Measurements from ENCODE around the gene AKR1C8. TPM values are rescaled to one million over a fixed set of nuclear protein-coding genes. Genes with fewer than 3 reads are reported as not detected.
A peak's percentile ranks its signal among the peaks of the same experiment; 100 is the strongest.

Gene AKR1C8
- total and polyA plus RNA-seq, 9 of the 15 experiments (the other 6 are each of a cell fraction or from before 2014, with no cell fraction given): 0.03 to 0.29 (median 0.08) TPM

GRCh38 chr10:5234106-5234860, 49.3 kb upstream of the AKR1C8 start:
- in situ Hi-C loops (cut with MboI) (no loop called here), intact Hi-C loops (cut with micrococcal nuclease) (no loop called here)
- H3K9ac ChIP-seq (ENCODE audit: insufficient read depth in 1 of 2, low read depth in 2 of 2, low read length in 2 of 2): no peak overlapping the region
- H2AFZ ChIP-seq (ENCODE audit: low read depth, low read length): no peak overlapping the region; the same call in 1 of the 2 replicates
- 10% methylated on average over 6 of the region's 6 CpGs for WGBS (ENCODE audit: insufficient coverage, low coverage, missing lambda C conversion rate)
- no peaks in the 10 kb centered on the region for H3K9me1 ChIP-seq (ENCODE audit: control insufficient read depth, insufficient read depth, low read length)
- no peak overlapping the region for H3K27ac ChIP-seq (ENCODE audit: extremely low read depth, low read depth, low read length)
- H3K27me3 ChIP-seq (ENCODE audit: control insufficient read depth in 2 of 2, insufficient read depth in 2 of 2, low read length in 2 of 2): no peaks in the 10 kb centered on the region
- TF ChIP-seq ZNF592 (IDR thresholded peaks at IDR 0.05) (no peak), CEBPB (tag; IDR thresholded peaks at IDR 0.05) (peak; percentile 93), SPI1 (IDR thresholded peaks at IDR 0.05; ENCODE audit: borderline replicate concordance, low read depth, low read length) (peak; percentile 73; the same call in 1 of the 2 replicates), STAT5B (CRISPR knock-in tag; IDR thresholded peaks at IDR 0.05) (no peak), CEBPG (CRISPR knock-in tag; IDR thresholded peaks at IDR 0.05) (peak; percentile 62), CEBPG (tag; conservative IDR thresholded peaks at IDR 0.05 in 1 of 2, IDR thresholded peaks at IDR 0.05 in 1 of 2) (peak; percentile 77 to 81), SMARCC2 (IDR thresholded peaks at IDR 0.05; ENCODE audit: low read depth) (no peak), E2F8 (IDR thresholded peaks at IDR 0.05; ENCODE audit: low read depth, partially characterized antibody) (no peak), NCOA1 (IDR thresholded peaks at IDR 0.05; ENCODE audit: low read depth) (no peak)
- FAIRE-seq (no peak), DNase-seq (ENCODE audit: extremely low read depth in 1 of 4, low spot score in 3 of 4) (no peak), ATAC-seq (peak; percentile 44; the same call in 2 of the 3 replicates)
- POLR2A ChIA-PET: no interaction called here
- BruUV-seq (replicated peaks): no TSS peak
- no peaks in the 10 kb centered on the region for H3K79me2 ChIP-seq (ENCODE audit: control insufficient read depth, insufficient read depth, low read length)
- CTCF ChIA-PET (ENCODE audit: low intra/inter-chr PET ratio): no interaction called here
- H3K36me3 ChIP-seq (ENCODE audit: control insufficient read depth, insufficient read depth, low read length): no peaks in the 10 kb centered on the region
- no peaks in the 10 kb centered on the region for H3K9me3 ChIP-seq (replicated peaks; ENCODE audit: control insufficient read depth, insufficient read depth, low read depth, low read length)
- H3K4me1 ChIP-seq (replicated peaks in 1 of 2; ENCODE audit: control insufficient read depth in 2 of 2, insufficient read depth in 2 of 2, low read length in 2 of 2): no peaks in the 10 kb centered on the region
- H3K4me2 ChIP-seq (ENCODE audit: insufficient read depth, low read length): no peak overlapping the region
- no peaks in the 10 kb centered on the region for H4K20me1 ChIP-seq (replicated peaks; ENCODE audit: control insufficient read depth, insufficient read depth, low read length)
- no peak overlapping the region for H3K4me3 ChIP-seq

Data from K562 (cell line).